Smooth muscle cell (in vitro differentiated cells): ENCODE measurements around the gene FARSB. TPM values are rescaled to one million over a fixed set of nuclear protein-coding genes. Genes with fewer than 3 reads are reported as not detected.

Experiments
- DNase-seq: peaks from one replicate; lab custom pipeline; 2025; ENCODE audit not compliant: unreplicated experiment; lab: John Stamatoyannopoulos, UW
- H2AFZ ChIP-seq: fragments of 200-600 bp; sonication (generic); 2 replicates; pipeline ENCODE4 v1.6.0; 2016; ENCODE audit warnings: antibody characterized with exemption, low read depth, mild to moderate bottlenecking
- H3F3A ChIP-seq: fragments of 200-600 bp; sonication (generic); 2 replicates; pipeline ENCODE4 v1.6.0; 2017; ENCODE audit warnings: antibody characterized with exemption, low read depth
- H3K27ac ChIP-seq: fragments of 200-600 bp; sonication (generic); 2 replicates; pipeline ENCODE4 v1.5.1; 2016; ENCODE audit warnings: low read depth, mild to moderate bottlenecking
- H3K27me3 ChIP-seq: fragments of 200-600 bp; sonication (generic); 2 replicates; pipeline ENCODE4 v1.6.1; 2016; ENCODE audit warnings: low read depth, mild to moderate bottlenecking
- H3K36me3 ChIP-seq: fragments of 200-600 bp; sonication (generic); 2 replicates; pipeline ENCODE4 v1.5.1; 2016; ENCODE audit warnings: low read depth
- H3K4me1 ChIP-seq: fragments of 200-600 bp; sonication (generic); 2 replicates; pipeline ENCODE4 v1.5.1; 2016; ENCODE audit warnings: low read depth
- H3K4me2 ChIP-seq: fragments of 200-600 bp; sonication (generic); 2 replicates; pipeline ENCODE4 v1.6.0; 2016; ENCODE audit warnings: mild to moderate bottlenecking
- H3K4me3 ChIP-seq: fragments of 200-600 bp; sonication (generic); 2 replicates; pipeline ENCODE4 v1.5.1; 2016; ENCODE audit warnings: mild to moderate bottlenecking
- H3K79me2 ChIP-seq: fragments of 200-600 bp; sonication (generic); 2 replicates; pipeline ENCODE4 v1.6.0; 2016; ENCODE audit warnings: low read depth, mild to moderate bottlenecking
- H3K9ac ChIP-seq: fragments of 200-600 bp; sonication (generic); 2 replicates; pipeline ENCODE4 v1.6.0; 2016; ENCODE audit warnings: low read depth
- H3K9me3 ChIP-seq: fragments of 200-600 bp; sonication (generic); replicated peaks from 2 replicates; pipeline ENCODE4 v1.5.1; 2016; ENCODE audit warnings: low read depth
- H4K20me1 ChIP-seq: fragments of 200-600 bp; sonication (generic); 2 replicates; pipeline ENCODE4 v1.6.0; 2016; ENCODE audit warnings: low read depth
- CTCF ChIP-seq: fragments of 200-600 bp; sonication (generic); IDR thresholded peaks from 2 replicates; pipeline ENCODE4 v1.5.1; 2017; ENCODE audit warnings: borderline replicate concordance, mild to moderate bottlenecking, antibody characterized with exemption; ENCODE audit not compliant: insufficient read depth, poor library complexity, severe bottlenecking
- WGBS: methylation state at CpG from one replicate; pipeline ENCODE4 v1.1.7; 2016; ENCODE audit warnings: low lambda C conversion rate; 5-methylcytosine and 5-hydroxymethylcytosine counted together
- polyA plus RNA-seq: library from polyadenylated mRNA; unstranded; fragments of >200 nt; fragmentation: Nextera tagmentation; extraction: Ambion mirVana; gene quantifications from 2 replicates; pipeline ENCODE4 v1.2.1, GENCODE V29; 2016
- total RNA-seq: library from RNA; depleted of rRNA; stranded (reverse); fragments of >200 nt; gene quantifications from 2 replicates; pipeline ENCODE4 v1.2.3, GENCODE V29; 2014

FARSB gene
- total and polyA plus RNA-seq, 2 experiments from 2014 or later = 25.7 to 27.0 TPM

DNA sequence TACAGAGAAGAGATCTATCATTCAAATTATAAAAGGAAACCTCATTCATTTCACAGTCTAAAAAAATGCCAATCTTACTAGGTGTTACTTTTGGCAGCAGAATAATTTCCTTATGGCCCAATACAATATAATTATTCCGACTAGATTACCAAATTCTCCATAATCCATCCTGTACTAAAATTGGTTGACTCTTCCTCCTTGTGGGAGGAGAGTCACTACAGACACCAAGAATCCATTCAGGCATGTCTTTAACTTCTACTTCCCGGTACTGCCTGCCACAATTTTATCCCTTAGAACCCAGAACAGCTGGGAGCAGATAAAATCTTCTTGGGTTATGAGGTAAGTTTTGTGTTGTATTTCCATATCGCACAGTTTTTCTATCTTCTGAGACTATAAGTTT lies 9.9 kb downstream of the FARSB start:
- H3K79me2 ChIP-seq = peaks cover 24% of the 10 kb centered on the region
- H3K4me3 ChIP-seq = no peak overlapping the region
- no peaks in the 10 kb centered on the region for H3K27me3 ChIP-seq
- H3K27ac ChIP-seq = no peak overlapping the region
- no peak for DNase-seq
- peaks cover 17% of the 10 kb centered on the region for H3K36me3 ChIP-seq
- H4K20me1 ChIP-seq = no peaks in the 10 kb centered on the region
- no peaks in the 10 kb centered on the region for H3K4me1 ChIP-seq
- no peak for TF ChIP-seq CTCF
- no peaks in the 10 kb centered on the region for H3F3A ChIP-seq
- no peak overlapping the region for H3K9ac ChIP-seq
- no peak overlapping the region for H3K4me2 ChIP-seq
- WGBS = 92% methylated on average over 3 of the region's 3 CpGs
- H2AFZ ChIP-seq = no peak overlapping the region
- H3K9me3 ChIP-seq = no peaks in the 10 kb centered on the region

- TF ChIP-seq CTCF = no peak
- H3K4me2 ChIP-seq = no peak overlapping the region
- no peaks in the 10 kb centered on the region for H3F3A ChIP-seq
- H3K27me3 ChIP-seq = no peaks in the 10 kb centered on the region
- no peak overlapping the region for H3K27ac ChIP-seq
- WGBS = 92% methylated on average over 1 of the region's 1 CpG
- no peak overlapping the region for H2AFZ ChIP-seq
- no peak overlapping the region for H3K4me3 ChIP-seq
- no peaks in the 10 kb centered on the region for H4K20me1 ChIP-seq
- H3K9ac ChIP-seq = no peak overlapping the region
- H3K9me3 ChIP-seq = no peaks in the 10 kb centered on the region
- peaks cover 8% of the 10 kb centered on the region for H3K79me2 ChIP-seq
- H3K36me3 ChIP-seq = peaks cover 24% of the 10 kb centered on the region
- no peaks in the 10 kb centered on the region for H3K4me1 ChIP-seq
- no peak for DNase-seq
Measured at GRCh38 chr2:222643134-222643533, 12.8 kb downstream of the FARSB start.

DNA sequence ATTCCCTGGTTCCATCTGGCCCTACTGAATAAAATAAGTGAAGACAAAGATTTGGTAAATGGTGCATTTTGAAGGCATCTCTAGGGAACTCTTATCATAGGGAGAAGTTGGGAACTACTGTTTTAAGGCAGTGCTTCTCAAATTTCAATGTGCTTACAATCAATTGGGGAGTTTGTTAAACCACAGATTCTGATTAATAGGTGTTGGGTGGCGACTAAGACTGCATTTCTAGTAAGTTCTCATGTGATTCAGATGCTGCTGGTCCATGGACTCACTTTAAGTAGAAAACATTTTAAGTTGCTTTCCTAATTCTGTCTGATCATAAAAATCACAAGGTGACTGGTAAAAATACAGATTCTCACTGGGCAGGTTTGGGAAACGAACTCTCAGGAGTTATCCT lies 14.6 kb downstream of the FARSB start:
- Histone ChIP-seq H3K79me2 (peaks cover 8% of the 10 kb centered on the region), H3K27me3 (no peaks in the 10 kb centered on the region), H3F3A (no peaks in the 10 kb centered on the region), H3K9me3 (no peaks in the 10 kb centered on the region), H2AFZ (no peak overlapping the region), H3K36me3 (peaks cover 32% of the 10 kb centered on the region), H3K4me1 (no peaks in the 10 kb centered on the region), H3K9ac (no peak overlapping the region), H4K20me1 (no peaks in the 10 kb centered on the region), H3K4me2 (no peak overlapping the region), H3K27ac (no peak overlapping the region), H3K4me3 (no peak overlapping the region)
- no peak for TF ChIP-seq CTCF
- no peak for DNase-seq
- 92% methylated on average over 2 of the region's 2 CpGs for WGBS

- H3K27ac ChIP-seq = no peak overlapping the region
- no peaks in the 10 kb centered on the region for H3K4me1 ChIP-seq
- WGBS = 91% methylated on average over 1 of the region's 1 CpG
- H3K27me3 ChIP-seq = no peaks in the 10 kb centered on the region
- H2AFZ ChIP-seq = no peak overlapping the region
- no peaks in the 10 kb centered on the region for H3K79me2 ChIP-seq
- TF ChIP-seq CTCF = no peak
- H3K36me3 ChIP-seq = peaks cover 31% of the 10 kb centered on the region
- H3K9ac ChIP-seq = no peak overlapping the region
- H3K4me2 ChIP-seq = no peak overlapping the region
- H3K4me3 ChIP-seq = no peak overlapping the region
- DNase-seq = no peak
- no peaks in the 10 kb centered on the region for H3K9me3 ChIP-seq
- no peaks in the 10 kb centered on the region for H3F3A ChIP-seq
- no peaks in the 10 kb centered on the region for H4K20me1 ChIP-seq
Measured at GRCh38 chr2:222637067-222637466, 18.8 kb downstream of the FARSB start.
